H1 (cell line): ENCODE measurements around the gene RPTOR. TPM values are rescaled to one million over a fixed set of nuclear protein-coding genes. Genes with fewer than 3 reads are reported as not detected.

Experiments
- CHD1 ChIP-seq: IDR thresholded peaks from 2 replicates; pipeline ENCODE4 v1.6.1; 2012; ENCODE audit warnings: low read depth, low read length, improper control_type of control experiment
- CHD2 ChIP-seq: IDR thresholded peaks from 2 replicates; pipeline ENCODE4 v1.6.1; 2012; ENCODE audit warnings: low read length, improper control_type of control experiment
- EGR1 ChIP-seq: IDR thresholded peaks from 2 replicates; pipeline ENCODE4 v1.6.1; 2011; ENCODE audit warnings: low read depth, low read length, borderline replicate concordance
- HDAC6 ChIP-seq: IDR thresholded peaks from one replicate; pipeline ENCODE4 v1.7.1; 2012; ENCODE audit warnings: low read depth, mild to moderate bottlenecking, inconsistent platforms, low read length, moderate library complexity
- RNF2 ChIP-seq: fragments of 200-900, 300-1000 bp; sonication (generic); IDR thresholded peaks from 2 replicates; pipeline ENCODE4 v1.7.1; 2016; ENCODE audit warnings: borderline replicate concordance, low read depth, mild to moderate bottlenecking, antibody characterized with exemption, low read length; ENCODE audit not compliant: poor library complexity, severe bottlenecking; ENCODE audit errors: missing control alignments
- SIN3A ChIP-seq, 2 experiments: IDR thresholded peaks in 1 of 2; conservative IDR thresholded peaks in 1 of 2; 2 replicates each; pipeline ENCODE4 v1.6.1; 2011 to 2012; ENCODE audit warnings: low read length in 2 of 2, improper control_type of control experiment in 1 of 2, low read depth in 1 of 2, mild to moderate bottlenecking in 1 of 2
- USF2 ChIP-seq: IDR thresholded peaks from 2 replicates; pipeline ENCODE4 v1.6.1; 2011; ENCODE audit warnings: low read length, improper control_type of control experiment
- polyA plus RNA-seq, 7 experiments: library from polyadenylated mRNA; depleted of rRNA in 3 of 7; stranded (reverse) in 5 of 7; unstranded in 2 of 7; fragments of >200 nt in 5 of 7; fragments of 200-250 nt in 2 of 7; gene quantifications; 1 replicate in 5 of 7; 2 replicates in 1 of 7; 4 replicates in 1 of 7; pipeline versions ENCODE4 v1.2.1 to v1.2.3, GENCODE V29; 2011 to 2013; ENCODE audit warnings: missing spikeins in 2 of 7, mixed read lengths in 2 of 7
- total RNA-seq: library from RNA; stranded (reverse); fragmentation: NEBNext Ultra II Directional; extraction: Animal tissue kit (Norgen Biotek cat#: 25700); gene quantifications from 2 replicates; pipeline ENCODE4 v1.2.1, GENCODE V29; 2021

Gene RPTOR
- total and polyA plus RNA-seq, 2 of the 8 experiments (the other 6 are each of a cell fraction or from before 2014, with no cell fraction given), result 6.9 to 28.7 TPM

GRCh38 chr17:80836971-80837481, 292.4 kb downstream of the RPTOR start (continued):
- TF ChIP-seq USF2 (no peak), SIN3A (conservative IDR thresholded peaks at IDR 0.05 in 1 of 2, IDR thresholded peaks at IDR 0.05 in 1 of 2; ENCODE audit: low read depth in 1 of 2, low read length in 2 of 2) (no peak), EGR1 (no peak), CHD2 (no peak), CHD1 (no peak), RNF2 (no peak), HDAC6 (no peak)
